HepG2 (cell line): ENCODE results near the gene MAP1LC3A. TPM values are rescaled to one million over a fixed set of nuclear protein-coding genes. Genes with fewer than 3 reads are reported as not detected.

Experiments used
- CHCHD3 ChIP-seq: sonication (generic); formaldehyde crosslinking; IDR thresholded peaks from 2 replicates; pipeline ENCODE4 v1.8.0; 2022; ENCODE audit warnings: mild to moderate bottlenecking, missing genetic modification reagents, moderate library complexity
- CTCF ChIP-seq: sonication (generic); formaldehyde crosslinking; IDR thresholded peaks from 2 replicates; pipeline ENCODE4 v1.5.0; 2020; ENCODE audit warnings: mild to moderate bottlenecking, missing genetic modification reagents, moderate library complexity
- GRHL1 ChIP-seq: sonication (generic); formaldehyde crosslinking; conservative IDR thresholded peaks from 2 replicates; pipeline ENCODE4 v1.8.0; 2022; ENCODE audit warnings: missing genetic modification reagents
- HBP1 ChIP-seq: IDR thresholded peaks from 2 replicates; pipeline ENCODE4 v1.6.1; 2016; ENCODE audit warnings: low read depth, control low read depth
- HNRNPL ChIP-seq: fragments of 200-400 bp; formaldehyde crosslinking; IDR thresholded peaks from 2 replicates; pipeline ENCODE4 v1.6.1; 2017; ENCODE audit warnings: mild to moderate bottlenecking, low read depth, low read length
- IRX3 ChIP-seq: sonication (generic); formaldehyde crosslinking; IDR thresholded peaks from 2 replicates; pipeline ENCODE4 v1.8.1; 2023; ENCODE audit warnings: mild to moderate bottlenecking, low read depth, missing genetic modification reagents, borderline replicate concordance
- ISL2 ChIP-seq: sonication (generic); formaldehyde crosslinking; IDR thresholded peaks from 2 replicates; pipeline ENCODE4 v1.5.0; 2020; ENCODE audit warnings: missing genetic modification reagents
- KMT2B ChIP-seq: IDR thresholded peaks from 2 replicates; pipeline ENCODE4 v1.6.1; 2016; ENCODE audit warnings: missing genetic modification reagents, missing compliant biosample characterization
- NAIF1 ChIP-seq: sonication (generic); formaldehyde crosslinking; IDR thresholded peaks from 2 replicates; pipeline ENCODE4 v1.5.0; 2020; ENCODE audit warnings: mild to moderate bottlenecking, missing genetic modification reagents, borderline replicate concordance
- PHF20 ChIP-seq: sonication (generic); formaldehyde crosslinking; IDR thresholded peaks from 2 replicates; pipeline ENCODE4 v1.5.0; 2020; ENCODE audit warnings: mild to moderate bottlenecking, missing genetic modification reagents
- RFX3 ChIP-seq: IDR thresholded peaks from 2 replicates; pipeline ENCODE4 v1.6.1; 2016; ENCODE audit warnings: missing biosample characterization, missing genetic modification reagents
- SP2 ChIP-seq: sonication (generic); formaldehyde crosslinking; IDR thresholded peaks from 2 replicates; pipeline ENCODE4 v1.5.1; 2020; ENCODE audit warnings: mild to moderate bottlenecking, missing genetic modification reagents
- SP4 ChIP-seq: sonication (generic); formaldehyde crosslinking; IDR thresholded peaks from 2 replicates; pipeline ENCODE4 v1.8.1; 2023; ENCODE audit warnings: mild to moderate bottlenecking, missing genetic modification reagents
- SPEN ChIP-seq: sonication (generic); formaldehyde crosslinking; IDR thresholded peaks from 2 replicates; pipeline ENCODE4 v1.5.1; 2020; ENCODE audit warnings: low read depth, mild to moderate bottlenecking, missing genetic modification reagents
- THAP11 ChIP-seq: IDR thresholded peaks from 2 replicates; pipeline ENCODE4 v1.6.1; 2016; ENCODE audit warnings: missing biosample characterization, missing genetic modification reagents
- ZNF251 ChIP-seq: sonication (generic); formaldehyde crosslinking; IDR thresholded peaks from 2 replicates; pipeline ENCODE4 v1.9.0; 2021; ENCODE audit warnings: mild to moderate bottlenecking, missing genetic modification reagents
- ZNF280D ChIP-seq: sonication (generic); formaldehyde crosslinking; IDR thresholded peaks from 2 replicates; pipeline ENCODE4 v1.5.1; 2020; ENCODE audit warnings: mild to moderate bottlenecking, missing genetic modification reagents
- ZNF800 ChIP-seq: sonication (generic); formaldehyde crosslinking; IDR thresholded peaks from 2 replicates; pipeline ENCODE4 v1.4.0; 2020; ENCODE audit warnings: missing genetic modification reagents
- ZSCAN21 ChIP-seq: sonication (generic); formaldehyde crosslinking; IDR thresholded peaks from 2 replicates; pipeline ENCODE4 v1.8.0; 2022; ENCODE audit warnings: mild to moderate bottlenecking, missing genetic modification reagents, moderate library complexity, borderline replicate concordance
- polyA plus RNA-seq, 8 experiments: library from polyadenylated mRNA; depleted of rRNA in 3 of 8; stranded (reverse) in 7 of 8; unstranded in 1 of 8; fragments of >200 nt; fragmentation: Illumina TruSeq in 4 of 8; extraction: Trizol in 4 of 8; gene quantifications; 2 replicates each; pipeline versions ENCODE4 v1.2.1 to v1.2.3, GENCODE V29; 2011 to 2016; ENCODE audit warnings: low read depth in 4 of 8, missing spikeins in 1 of 8, mixed read lengths in 1 of 8; ENCODE audit not compliant: insufficient read depth in 1 of 8
- total RNA-seq, 5 experiments: library from RNA; depleted of rRNA; stranded (reverse); fragments of >200 nt; fragmentation: Illumina TruSeq; extraction: Trizol; gene quantifications; 2 replicates each; pipeline ENCODE4 v1.2.3, GENCODE V29; 2016; ENCODE audit warnings: low read depth in 1 of 5

Gene MAP1LC3A
- total and polyA plus RNA-seq, 2 of the 13 experiments (the other 11 are each of a cell fraction or from before 2014, with no cell fraction given), result not detected

GRCh38 chr20:34525709-34526416 is 32.7 kb upstream of the MAP1LC3A start (continued):
- TF ChIP-seq ZNF280D (CRISPR knock-in tag), result peak; percentile 81; the same call in 1 of the 2 replicates
- peak; percentile 57; the same call in 1 of the 2 replicates for TF ChIP-seq ISL2 (CRISPR knock-in tag)
- peak; percentile 38 for TF ChIP-seq RFX3 (CRISPR knock-in tag)
- TF ChIP-seq ZNF800, result peak; percentile 60; the same call in 1 of the 2 replicates
- TF ChIP-seq HNRNPL, result peak; percentile 80
- TF ChIP-seq ZSCAN21 (CRISPR knock-in tag), result no peak
- TF ChIP-seq CHCHD3 (CRISPR knock-in tag), result peak; percentile 80; the same call in 1 of the 2 replicates
- 0 out of 2 replicates have a peak, but pooled peaks have one; percentile 17 for TF ChIP-seq CTCF (CRISPR knock-in tag)
- no peak for TF ChIP-seq ZNF251
- no peak for TF ChIP-seq IRX3 (CRISPR knock-in tag)
- peak; percentile 46; the same call in 1 of the 2 replicates for TF ChIP-seq SPEN (CRISPR knock-in tag)
- TF ChIP-seq HBP1 (CRISPR knock-in tag), result no peak; the same call in 1 of the 2 replicates
- TF ChIP-seq GRHL1 (CRISPR knock-in tag), result no peak
- no peak for TF ChIP-seq NAIF1 (CRISPR knock-in tag)
- peak; percentile 70; the same call in 1 of the 2 replicates for TF ChIP-seq KMT2B (CRISPR knock-in tag)
- no peak for TF ChIP-seq SP2 (CRISPR knock-in tag)
- TF ChIP-seq THAP11, result peak; percentile 79; the same call in 1 of the 2 replicates
- TF ChIP-seq SP4 (CRISPR knock-in tag), result 0 out of 2 replicates have a peak, but pooled peaks have one; percentile 41
- TF ChIP-seq PHF20 (CRISPR knock-in tag), result no peak
